WTC11 (cell line): ENCODE measurements around the gene SKIL.
"Not testable (repeated sequence)": the region's sequence is repeated elsewhere in the genome, so short reads cannot be mapped to it uniquely, and the experiment has no call there.

Source experiments
- CBFB ChIP-seq: sonication (generic); formaldehyde crosslinking; IDR thresholded peaks from 2 replicates; pipeline ENCODE4 v1.8.1; 2022; ENCODE audit warnings: mild to moderate bottlenecking, low read depth, missing genetic modification reagents
- ZNF121 ChIP-seq: sonication (generic); formaldehyde crosslinking; IDR thresholded peaks from 2 replicates; pipeline ENCODE4 v1.8.0; 2023; ENCODE audit warnings: missing genetic modification reagents
- TF ChIP-seq, protein P1 (sequence below): fragments of 200-600 bp; IDR thresholded peaks from 2 replicates; pipeline ENCODE4 v1.8.0; 2022; ENCODE audit warnings: antibody characterized with exemption

DNA sequence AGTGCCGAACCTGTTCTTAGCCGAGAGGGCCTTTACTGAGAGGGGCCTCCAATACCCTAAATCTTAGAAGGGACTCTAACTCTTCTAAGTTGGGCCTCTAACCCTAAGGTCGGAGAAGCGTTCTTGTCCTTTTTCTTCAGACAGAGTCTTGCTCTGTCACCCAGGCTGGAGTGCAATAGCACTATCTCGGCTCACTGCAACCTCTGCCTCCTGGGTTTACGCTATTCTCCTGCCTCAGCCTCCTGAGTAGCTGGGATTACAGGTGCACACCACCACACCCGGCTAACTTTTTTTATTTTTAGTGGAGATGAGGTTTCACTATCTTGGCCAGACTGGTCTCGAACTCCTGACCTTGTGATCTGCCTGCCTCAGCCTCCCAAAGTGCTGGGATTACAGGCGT, 15.2 kb upstream of the SKIL start:
- TF ChIP-seq, protein P1, sequence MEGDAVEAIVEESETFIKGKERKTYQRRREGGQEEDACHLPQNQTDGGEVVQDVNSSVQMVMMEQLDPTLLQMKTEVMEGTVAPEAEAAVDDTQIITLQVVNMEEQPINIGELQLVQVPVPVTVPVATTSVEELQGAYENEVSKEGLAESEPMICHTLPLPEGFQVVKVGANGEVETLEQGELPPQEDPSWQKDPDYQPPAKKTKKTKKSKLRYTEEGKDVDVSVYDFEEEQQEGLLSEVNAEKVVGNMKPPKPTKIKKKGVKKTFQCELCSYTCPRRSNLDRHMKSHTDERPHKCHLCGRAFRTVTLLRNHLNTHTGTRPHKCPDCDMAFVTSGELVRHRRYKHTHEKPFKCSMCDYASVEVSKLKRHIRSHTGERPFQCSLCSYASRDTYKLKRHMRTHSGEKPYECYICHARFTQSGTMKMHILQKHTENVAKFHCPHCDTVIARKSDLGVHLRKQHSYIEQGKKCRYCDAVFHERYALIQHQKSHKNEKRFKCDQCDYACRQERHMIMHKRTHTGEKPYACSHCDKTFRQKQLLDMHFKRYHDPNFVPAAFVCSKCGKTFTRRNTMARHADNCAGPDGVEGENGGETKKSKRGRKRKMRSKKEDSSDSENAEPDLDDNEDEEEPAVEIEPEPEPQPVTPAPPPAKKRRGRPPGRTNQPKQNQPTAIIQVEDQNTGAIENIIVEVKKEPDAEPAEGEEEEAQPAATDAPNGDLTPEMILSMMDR = not testable (repeated sequence)
- TF ChIP-seq CBFB; ZNF121 (CRISPR knock-in tag): not testable (repeated sequence)
